HL-60 (cell line): Measurements from ENCODE around the gene C17orf78.

Experiments used
- CTCF ChIP-seq: IDR thresholded peaks from one replicate; pipeline ENCODE4 v1.5.1; 2011; ENCODE audit warnings: low read length, control low read depth, inconsistent platforms; ENCODE audit not compliant: insufficient read depth
- GABPA ChIP-seq: IDR thresholded peaks from 2 replicates; pipeline ENCODE4 v1.6.1; 2012; ENCODE audit warnings: low read depth
- POLR2AphosphoS5 ChIP-seq: IDR thresholded peaks from 2 replicates; pipeline ENCODE4 v1.6.1; 2012; ENCODE audit warnings: low read depth
- SPI1 ChIP-seq: IDR thresholded peaks from 2 replicates; pipeline ENCODE4 v1.6.1; 2012; ENCODE audit warnings: low read depth, mild to moderate bottlenecking, borderline replicate concordance
- TF ChIP-seq, protein P1 (sequence below): IDR thresholded peaks from 2 replicates; pipeline ENCODE4 v1.6.1; 2012; ENCODE audit warnings: low read depth; ENCODE audit not compliant: insufficient replicate concordance

DNA sequence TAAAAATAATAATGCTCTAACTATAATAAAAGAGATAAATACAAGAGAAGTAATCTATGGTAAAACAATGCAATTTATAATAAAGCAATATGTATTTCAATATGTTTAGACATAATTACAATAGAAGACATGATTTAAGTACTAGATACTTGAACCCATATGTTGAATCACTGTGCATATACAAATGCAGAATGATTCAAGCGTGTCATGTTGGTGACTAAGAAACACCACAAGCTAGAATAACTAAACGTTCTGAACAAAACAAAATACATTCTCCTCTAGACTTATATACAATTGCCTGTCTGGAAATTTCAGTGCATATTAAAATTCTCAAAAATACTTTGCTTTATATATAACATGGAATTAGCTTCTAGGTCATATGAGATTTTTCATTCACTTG, 42.1 kb downstream of the C17orf78 start:
- no peak for TF ChIP-seq GABPA
- no peak for TF ChIP-seq CTCF
- TF ChIP-seq, protein P1, sequence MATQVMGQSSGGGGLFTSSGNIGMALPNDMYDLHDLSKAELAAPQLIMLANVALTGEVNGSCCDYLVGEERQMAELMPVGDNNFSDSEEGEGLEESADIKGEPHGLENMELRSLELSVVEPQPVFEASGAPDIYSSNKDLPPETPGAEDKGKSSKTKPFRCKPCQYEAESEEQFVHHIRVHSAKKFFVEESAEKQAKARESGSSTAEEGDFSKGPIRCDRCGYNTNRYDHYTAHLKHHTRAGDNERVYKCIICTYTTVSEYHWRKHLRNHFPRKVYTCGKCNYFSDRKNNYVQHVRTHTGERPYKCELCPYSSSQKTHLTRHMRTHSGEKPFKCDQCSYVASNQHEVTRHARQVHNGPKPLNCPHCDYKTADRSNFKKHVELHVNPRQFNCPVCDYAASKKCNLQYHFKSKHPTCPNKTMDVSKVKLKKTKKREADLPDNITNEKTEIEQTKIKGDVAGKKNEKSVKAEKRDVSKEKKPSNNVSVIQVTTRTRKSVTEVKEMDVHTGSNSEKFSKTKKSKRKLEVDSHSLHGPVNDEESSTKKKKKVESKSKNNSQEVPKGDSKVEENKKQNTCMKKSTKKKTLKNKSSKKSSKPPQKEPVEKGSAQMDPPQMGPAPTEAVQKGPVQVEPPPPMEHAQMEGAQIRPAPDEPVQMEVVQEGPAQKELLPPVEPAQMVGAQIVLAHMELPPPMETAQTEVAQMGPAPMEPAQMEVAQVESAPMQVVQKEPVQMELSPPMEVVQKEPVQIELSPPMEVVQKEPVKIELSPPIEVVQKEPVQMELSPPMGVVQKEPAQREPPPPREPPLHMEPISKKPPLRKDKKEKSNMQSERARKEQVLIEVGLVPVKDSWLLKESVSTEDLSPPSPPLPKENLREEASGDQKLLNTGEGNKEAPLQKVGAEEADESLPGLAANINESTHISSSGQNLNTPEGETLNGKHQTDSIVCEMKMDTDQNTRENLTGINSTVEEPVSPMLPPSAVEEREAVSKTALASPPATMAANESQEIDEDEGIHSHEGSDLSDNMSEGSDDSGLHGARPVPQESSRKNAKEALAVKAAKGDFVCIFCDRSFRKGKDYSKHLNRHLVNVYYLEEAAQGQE = no peak
- TF ChIP-seq POLR2AphosphoS5 = no peak
- TF ChIP-seq SPI1 = no peak
